ENCODE results near the gene IPO11.
"Not testable (repeated sequence)": the region's sequence is repeated elsewhere in the genome, so short reads cannot be mapped to it uniquely, and the experiment has no call there.

IPO11 gene

DNA sequence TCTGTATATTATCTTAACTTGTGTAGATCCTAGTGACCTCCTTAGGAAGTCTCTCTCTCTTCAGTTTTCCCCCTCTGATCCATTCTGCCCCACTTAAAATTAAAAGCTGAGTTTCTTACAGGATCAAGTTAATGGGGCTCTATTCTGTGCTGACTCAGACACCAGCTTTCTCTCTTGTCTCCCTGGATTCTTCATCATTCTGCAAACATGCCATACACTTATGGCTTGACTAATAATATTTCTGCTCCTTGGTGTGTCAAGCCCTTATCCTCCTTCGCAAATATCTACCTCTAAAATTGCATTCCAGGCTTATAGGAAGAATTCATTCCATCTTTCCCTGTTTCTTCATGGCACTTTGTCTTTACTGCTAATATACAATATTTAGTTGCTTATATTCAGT, 184.1 kb downstream of the IPO11 start:
- no peak for DNase-seq (ENCODE audit: low spot score)
- no peak for FAIRE-seq

DNA sequence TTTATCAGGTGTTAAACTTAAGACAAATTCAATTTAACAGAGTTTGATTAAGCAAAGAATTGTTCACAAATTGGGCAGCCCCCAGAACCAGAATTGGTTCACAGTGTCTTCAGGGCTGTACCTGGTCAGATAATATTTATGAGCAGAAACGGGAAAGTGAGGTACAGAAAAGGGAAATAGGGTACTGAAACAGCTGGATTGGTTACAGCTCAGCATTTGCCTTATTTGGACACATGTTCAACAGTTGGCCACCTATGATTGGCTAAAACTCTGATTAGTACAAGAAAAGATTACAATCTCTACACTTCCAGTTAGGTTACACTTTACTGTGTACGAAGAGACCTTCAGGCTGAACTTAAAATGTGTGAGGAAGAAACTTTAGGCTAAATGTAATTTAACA, 184.8 kb downstream of the IPO11 start:
- DNase-seq (ENCODE audit: low spot score) (no peak), FAIRE-seq (no peak)

DNA sequence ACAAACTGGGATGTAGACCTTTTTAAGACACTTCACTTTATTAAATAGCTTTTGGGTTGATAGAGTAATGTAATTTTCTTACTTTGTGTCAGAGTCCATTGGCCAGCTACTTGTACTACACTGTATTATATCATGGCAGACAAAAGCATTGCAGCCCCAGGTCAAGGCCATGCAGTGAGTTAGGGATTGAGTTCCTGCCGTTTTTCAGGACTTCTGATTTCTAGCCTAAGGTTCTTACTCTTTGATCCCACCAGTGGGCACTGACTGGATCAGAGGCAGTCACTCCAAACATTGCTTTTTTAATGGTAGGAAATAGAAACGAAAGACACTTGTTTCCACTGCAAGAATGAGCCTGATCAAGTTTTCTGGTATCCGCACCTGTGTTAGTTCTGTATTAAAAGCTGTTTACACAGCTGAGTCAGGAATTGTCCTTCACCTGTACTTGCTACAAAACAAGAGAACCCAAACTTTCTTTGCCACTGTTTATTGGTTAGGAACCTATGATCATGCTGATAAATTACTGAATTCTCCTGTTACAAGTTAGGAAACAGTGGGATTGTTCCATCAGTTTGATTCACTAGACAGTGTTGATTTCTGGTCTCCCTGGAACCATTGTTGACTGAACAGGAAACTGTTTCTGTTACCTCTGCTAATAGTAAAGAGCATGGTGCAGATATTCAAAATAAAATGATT, 188.1 kb downstream of the IPO11 start:
- DNase-seq (ENCODE audit: low spot score) = no peak
- FAIRE-seq = no peak

DNA sequence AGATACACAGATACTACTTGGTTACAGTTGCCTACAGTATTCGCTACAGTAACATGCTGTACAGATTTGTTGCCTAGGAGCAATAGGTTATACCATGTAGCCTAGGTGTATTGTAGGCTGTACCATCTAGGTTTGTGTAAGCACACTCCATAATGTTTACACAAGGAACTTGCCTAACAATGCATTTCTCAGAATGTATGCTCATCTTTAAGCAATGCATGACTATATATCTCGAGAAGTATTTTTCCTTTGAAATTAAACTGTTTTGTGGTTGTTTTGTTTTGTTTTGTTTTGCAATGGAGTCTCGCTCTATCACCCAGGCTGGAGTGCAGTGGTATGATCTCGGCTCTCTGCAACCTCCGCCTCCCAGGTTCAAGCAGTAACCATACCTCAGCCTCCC, 191.4 kb downstream of the IPO11 start:
- DNase-seq (ENCODE audit: low spot score) = no peak
- FAIRE-seq = peak; percentile 63

DNA sequence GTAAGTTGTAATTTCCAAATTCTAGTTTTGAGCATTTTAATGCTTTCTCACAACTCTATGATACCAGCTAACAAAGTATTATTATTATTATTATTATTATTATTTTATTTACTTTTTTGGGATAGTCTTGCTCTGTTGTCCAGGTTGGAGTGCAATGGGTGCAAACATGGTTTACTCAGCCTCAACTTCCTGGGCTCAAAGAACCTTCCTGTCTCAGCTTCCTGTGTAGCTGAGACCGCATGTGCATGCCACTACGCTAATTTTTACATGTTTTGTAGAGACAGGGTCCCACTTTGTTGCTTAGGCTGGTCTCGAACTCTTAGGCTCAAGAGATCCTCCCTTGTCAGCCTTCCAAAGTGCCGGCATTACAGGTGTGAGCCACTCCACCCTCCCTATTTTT, 193.1 kb downstream of the IPO11 start:
- FAIRE-seq = no peak
- no peak for DNase-seq (ENCODE audit: low spot score)

DNA sequence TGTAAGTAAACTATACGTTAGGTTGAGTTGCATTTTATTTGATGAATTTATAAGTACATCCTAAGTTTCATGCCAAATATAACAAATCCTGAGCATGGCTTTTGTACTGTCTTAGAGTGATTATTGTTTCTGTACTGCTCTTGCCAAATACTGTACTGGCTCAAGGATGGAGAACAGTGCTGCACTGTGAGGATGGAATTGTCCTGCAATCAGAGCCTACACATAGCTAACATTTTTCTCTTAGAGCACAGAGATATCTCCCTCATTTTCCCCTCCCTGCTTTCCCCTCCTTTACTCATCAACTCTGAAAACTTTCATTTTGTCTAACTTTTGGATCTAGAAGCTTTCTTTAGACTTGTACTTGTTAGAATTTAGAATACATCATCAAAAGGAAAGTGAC, 194.3 kb downstream of the IPO11 start:
- FAIRE-seq = no peak

DNA sequence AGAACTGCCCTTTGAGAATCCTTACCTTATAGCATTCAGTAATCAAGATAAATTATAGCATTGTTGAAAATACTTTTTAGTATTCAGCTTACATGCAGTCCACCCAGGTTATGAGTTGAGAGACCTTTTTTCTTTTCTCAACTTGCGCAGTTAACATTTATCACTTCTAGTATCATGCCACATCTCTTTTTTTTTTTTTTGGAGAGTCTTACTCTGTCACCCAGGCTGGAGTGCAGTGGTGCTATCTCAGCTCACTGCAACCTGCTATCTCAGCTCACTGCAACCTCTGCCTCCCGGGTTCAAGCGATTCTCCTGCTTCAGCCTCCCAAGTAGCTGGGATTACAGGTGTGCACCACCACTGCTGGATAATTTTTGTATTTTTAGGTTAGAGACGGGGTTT, 195.1 kb downstream of the IPO11 start:
- DNase-seq (ENCODE audit: low spot score) (no peak), FAIRE-seq (no peak)

More for the DNA sequence above, 194.3 kb downstream of the IPO11 start:
- DNase-seq (ENCODE audit: low spot score) = no peak

DNA sequence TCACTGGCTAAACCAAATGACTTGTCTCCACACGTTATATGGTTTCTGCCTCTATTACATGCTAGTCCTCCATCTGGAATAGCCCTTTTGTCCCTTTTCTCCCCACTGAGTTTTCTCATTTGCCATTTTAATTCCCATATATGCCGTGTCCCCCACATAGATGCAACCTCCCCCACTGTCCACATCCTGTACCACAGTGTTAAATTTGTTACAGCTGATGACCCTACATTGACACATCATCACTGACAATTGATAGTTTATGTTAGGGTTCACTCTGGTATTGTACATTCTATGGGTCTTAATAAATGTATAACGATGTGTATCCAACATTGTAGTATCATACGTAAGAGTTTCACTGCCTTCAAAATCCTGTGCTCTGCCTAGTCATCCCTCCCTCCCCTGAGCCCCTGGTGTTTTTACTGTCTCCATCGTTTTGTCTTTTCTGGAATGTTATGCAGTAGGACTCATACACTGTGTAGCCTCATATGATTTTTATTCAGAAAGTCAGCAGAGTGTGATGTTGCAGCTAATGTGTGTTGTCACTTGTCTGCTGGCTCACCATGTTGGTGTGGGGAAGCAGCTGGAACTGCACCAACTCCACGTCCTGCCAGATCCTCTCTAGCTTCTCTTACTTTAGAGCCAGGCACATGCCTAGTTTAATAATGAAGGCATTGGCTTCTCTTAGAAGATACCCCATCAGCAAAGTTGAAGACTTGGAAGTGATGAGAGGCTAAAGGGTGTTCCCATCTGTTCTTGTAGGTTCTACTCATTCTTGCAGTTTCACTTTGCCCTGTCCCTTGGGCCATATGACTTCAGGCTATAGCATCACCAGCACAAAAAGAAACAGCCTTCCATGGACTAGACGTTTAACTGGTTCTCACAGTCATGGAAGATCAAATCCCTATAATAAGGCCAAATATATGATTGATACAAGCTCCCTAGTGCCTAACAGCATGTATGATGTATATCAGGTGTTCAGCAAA, 196.3 kb downstream of the IPO11 start:
- FAIRE-seq = no peak

DNA sequence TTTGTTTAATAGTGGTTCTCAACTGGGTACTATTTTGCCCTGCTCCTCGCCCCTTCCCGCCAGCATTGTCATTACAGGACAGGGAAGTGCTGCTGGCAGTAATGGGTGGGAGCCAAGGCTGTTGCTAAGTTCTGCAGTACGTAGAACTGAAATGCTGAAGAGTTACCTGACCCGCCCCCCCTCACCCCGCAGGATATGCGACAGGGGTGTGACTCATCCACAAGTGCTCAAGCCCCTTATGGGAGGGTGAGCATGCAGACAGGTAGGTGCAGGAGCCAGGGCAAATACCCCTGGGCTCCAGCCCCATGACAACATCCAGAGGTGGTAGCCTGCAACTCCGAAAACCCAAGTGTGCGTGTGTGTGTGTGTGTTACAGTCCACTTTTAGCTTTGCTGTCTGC, 201.8 kb downstream of the IPO11 start:
- FAIRE-seq = peak; percentile 59
- DNase-seq (ENCODE audit: low spot score) = no peak

More for the DNA sequence above, 196.3 kb downstream of the IPO11 start:
- no peak for DNase-seq (ENCODE audit: low spot score)

DNA sequence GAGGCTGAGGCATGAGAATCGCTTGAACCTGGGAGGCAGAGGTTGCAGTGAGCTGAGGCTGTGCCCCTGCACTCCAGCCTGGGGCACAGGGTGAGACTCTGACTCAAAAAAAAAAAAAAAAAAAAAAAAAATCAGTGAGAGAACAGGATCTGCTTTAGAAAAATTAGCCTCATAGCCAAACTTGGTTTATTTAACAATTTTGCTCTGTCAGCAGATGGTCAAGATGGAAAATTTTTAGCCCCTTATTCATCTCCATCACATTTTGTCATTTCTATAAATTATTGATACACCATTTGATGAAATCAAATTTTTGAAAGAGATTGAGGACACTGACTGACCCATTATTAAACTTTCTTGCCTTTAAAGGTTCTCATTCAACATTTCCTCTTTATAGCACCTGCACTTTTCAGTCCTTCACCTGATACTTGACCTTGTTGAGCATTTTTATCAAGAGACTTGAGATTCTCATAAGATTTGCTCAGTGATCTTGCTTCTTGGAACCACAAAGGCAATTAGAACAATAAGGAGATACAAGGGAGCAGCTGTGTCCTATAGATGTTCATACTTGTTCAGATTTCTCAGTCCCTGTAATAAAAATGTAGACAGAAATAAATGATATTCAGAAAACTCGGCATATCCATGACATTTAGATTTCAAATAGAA, 204.2 kb downstream of the IPO11 start:
- FAIRE-seq (no peak), DNase-seq (ENCODE audit: low spot score) (no peak)

DNA sequence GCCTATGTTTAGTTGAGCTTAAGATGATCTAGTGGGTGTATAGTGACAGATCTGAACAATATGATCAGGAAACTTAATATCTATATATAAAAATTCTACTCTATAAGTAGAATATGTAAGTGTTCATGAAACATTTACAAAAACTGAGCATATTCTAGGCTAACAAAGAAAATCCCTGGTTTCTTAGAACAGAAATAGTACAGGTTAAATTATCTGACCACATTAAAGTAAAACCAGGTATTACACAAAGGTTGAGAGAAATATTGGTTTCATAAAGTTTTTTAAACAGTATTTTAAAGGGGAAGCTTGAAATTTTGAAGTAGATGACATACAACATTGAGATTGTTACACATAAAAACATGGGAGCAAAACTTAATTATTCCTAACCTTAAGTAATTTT, 205.4 kb downstream of the IPO11 start:
- no peak for DNase-seq (ENCODE audit: low spot score)
- no peak for FAIRE-seq

DNA sequence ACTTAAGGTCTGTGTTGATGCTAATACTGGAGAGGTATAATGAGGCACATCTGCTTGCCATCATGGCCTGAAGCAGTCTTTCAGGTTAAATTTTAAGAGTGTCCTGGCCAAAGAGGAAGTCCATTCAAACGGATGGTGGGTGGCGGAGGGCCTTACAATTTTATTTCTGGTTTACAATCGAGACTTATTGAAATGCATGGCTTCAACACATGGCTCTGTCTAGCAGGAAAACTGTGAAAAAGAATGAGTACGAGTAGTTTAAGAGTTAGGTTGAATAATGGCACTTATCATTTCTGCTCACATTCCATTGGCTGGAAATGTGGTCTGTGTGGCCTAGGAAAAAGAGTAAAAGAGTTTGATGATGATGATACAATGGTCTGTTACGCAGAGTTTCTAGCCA, 208.2 kb downstream of the IPO11 start:
- no peak for FAIRE-seq
- no peak for DNase-seq (ENCODE audit: low spot score)

DNA sequence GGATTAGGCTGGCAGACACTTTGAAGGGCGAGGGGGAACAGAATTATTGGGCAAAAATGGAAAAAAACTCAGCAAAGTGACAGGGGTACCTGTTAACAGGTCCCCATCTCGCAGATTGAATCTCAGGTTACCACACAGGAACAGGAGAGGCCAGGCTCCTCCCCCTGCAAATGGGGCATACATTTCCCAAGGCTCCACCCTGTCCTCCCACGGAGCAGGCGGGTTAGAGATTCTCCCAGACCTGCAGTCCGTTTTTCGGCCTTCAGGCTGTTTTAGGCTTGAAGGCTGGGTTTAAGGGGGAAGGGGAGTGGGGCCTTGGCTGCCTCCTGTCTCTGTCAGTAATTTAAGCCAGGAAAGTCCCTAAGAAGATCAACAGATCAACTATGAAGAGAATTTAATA, 208.7 kb downstream of the IPO11 start:
- FAIRE-seq (no peak), DNase-seq (ENCODE audit: low spot score) (no peak)

DNA sequence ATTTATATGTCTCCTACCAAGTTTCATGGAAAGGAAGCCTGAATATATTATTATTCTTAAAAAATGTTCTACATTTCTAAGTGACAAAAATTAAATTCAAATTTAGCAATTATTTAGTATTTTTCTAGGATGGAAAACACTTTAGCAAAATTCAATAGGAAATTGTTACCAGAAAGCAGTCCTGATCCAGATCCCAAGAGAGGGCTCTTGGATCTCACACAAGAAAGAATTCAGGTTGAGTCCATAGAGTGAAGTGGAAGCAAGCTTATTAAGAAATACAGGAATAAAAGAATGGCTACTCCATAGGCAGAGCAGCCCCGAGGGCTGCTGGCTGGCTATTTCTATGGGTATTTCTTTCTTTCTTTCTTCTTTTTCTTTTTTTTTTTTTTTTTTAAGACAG, 210.7 kb downstream of the IPO11 start:
- no peak for FAIRE-seq
- no peak for DNase-seq (ENCODE audit: low spot score)

DNA sequence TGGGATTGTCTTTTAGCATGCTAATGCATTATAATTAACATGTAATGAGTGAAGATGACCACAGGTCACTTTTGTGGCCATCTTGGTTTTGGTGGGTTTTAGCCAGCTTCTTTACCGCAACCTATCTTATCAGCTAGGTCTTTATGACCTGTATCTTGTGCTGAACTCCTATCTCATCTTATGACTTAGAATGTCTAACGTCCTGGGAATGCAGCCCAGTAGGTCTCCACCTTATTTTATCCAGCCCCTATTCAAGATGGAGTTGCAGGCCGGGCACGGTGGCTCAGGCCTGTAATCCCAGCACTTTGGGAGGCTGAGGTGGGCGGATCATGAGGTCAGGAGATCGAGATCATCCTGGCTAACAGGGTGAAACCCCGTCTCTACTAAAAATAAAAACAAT, 211.9 kb downstream of the IPO11 start:
- DNase-seq (ENCODE audit: low spot score); FAIRE-seq: not testable (repeated sequence)

DNA sequence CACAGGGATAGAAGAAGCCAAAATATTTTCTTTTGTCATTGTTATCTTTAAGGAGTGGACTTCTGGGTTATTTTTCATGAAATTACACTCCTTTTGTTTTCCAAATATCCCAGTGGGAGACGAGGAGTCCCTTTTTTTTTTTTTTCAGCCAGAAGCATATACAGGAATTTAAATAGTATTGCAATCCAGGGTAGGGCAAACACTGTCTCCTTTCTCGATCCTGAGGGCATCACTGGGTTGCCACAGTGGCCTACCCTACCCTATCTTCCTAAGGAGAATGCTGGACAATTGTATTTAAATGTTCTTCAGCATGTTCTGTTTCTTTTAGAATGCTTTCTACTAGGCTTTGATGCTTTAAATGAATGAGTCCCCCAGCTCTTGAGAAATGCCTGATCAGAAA, 214.0 kb downstream of the IPO11 start:
- DNase-seq (ENCODE audit: low spot score) (no peak), FAIRE-seq (no peak)

DNA sequence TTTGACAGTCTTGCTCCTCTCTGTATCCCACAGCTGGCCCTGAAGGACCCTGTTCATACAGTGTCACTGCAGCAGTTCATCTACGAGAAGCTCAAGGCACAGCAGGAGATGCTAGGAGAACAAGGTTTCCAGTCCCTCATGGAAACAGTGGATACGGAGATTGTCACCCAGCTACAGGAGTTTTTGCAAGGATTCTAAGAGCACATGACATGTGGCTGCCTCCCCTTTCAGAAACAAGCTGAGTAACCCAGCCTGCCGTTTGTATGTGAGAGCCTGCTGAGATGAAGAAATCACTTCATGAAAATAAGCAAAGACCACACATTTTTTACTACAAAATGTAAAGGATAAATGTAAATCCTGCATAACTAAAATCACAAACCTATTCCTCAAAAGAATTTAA, 214.6 kb downstream of the IPO11 start:
- no peak for FAIRE-seq

DNA sequence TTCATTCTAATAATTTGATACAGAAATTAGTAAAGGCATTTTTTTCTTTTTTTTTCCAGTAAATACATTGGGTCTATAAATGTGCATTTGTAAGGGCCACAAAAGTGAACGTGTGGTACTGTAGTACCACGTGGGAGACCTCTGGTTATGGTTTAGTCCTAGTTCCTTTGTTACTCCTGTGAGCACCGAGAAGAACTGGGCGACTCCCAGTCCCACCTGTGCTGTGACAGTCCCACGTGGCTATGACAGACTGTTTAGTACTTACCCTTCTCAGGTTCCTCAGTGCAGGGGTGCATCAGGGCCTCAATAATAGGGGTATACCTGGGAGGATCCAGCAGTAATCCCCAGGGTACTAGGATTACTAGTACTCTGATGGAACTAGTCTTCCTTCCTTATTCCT, 215.3 kb downstream of the IPO11 start:
- FAIRE-seq (no peak), DNase-seq (ENCODE audit: low spot score) (no peak)

More for the DNA sequence above, 214.6 kb downstream of the IPO11 start:
- DNase-seq (ENCODE audit: low spot score) = no peak

DNA sequence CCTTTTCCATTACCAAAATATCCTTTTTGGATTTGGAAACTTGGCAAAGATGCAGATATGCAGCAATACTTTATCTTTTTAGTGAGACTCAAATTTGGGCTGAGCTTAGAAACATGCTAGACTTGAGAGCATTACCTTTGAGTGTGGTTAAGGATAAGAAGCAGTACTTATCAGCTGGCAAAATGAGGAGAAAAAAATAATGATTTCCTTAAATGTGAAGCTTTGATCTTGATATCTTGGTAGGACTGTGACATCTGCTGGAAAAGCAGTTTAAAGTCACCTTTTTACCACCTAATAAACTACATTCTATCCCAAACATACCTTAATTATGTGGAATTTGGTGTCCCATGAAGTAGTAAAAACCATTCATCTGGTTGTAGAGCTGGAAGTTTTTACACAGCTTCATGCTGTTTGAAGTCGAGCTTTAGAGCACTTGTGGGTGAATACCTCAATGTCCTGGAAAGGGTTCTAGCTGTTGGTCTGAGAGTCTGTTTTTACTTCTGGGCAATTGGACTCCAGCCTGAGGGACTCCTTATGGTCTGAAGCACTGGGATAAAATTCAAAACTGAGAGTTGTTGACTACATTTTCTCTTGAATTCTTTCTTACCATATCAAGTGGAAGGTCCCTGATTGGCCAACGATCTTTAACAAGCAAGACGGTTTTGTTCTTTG, 219.5 kb downstream of the IPO11 start:
- FAIRE-seq (no peak), DNase-seq (ENCODE audit: low spot score) (no peak)

DNA sequence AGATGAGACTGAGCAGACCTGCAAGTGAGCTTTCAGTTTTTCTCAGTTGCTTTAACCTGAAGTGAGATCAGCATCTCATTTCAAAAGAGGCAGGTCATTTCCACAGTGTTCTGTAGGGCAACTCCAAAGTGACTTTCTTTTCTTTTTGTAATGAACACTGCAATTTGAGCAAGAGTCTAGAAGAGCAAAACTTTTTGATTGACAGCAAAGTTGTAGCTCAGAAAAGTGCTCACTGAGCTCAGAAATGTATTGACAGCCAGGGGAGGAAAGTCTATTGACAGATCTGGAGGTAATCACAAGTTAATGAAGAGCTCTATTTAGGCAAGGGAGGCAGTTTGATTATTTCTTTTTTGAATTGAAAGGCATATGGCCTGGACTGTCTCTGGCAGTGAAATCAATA, 220.7 kb downstream of the IPO11 start:
- FAIRE-seq (no peak), DNase-seq (ENCODE audit: low spot score) (no peak)

DNA sequence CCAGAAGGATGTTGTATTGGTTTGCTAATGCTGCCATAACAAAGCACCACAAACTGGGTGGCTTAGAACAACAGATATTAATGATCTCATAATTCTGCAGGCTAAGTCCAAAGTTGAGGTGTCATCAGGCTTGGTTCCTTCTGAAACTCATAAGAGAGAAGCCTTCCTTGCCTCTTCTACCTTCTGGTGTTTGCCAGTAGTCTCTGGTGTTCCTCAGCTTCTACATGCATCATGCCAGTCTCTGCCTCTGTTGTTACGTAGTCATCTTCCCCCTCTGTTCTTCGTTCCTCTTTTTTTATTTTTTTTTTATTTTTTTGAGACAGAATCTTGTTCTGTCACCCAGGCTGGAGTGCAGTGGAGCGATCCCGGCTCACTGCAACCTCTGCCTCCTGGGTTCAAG, 227.9 kb downstream of the IPO11 start:
- FAIRE-seq (no peak), DNase-seq (ENCODE audit: low spot score) (no peak)

DNA sequence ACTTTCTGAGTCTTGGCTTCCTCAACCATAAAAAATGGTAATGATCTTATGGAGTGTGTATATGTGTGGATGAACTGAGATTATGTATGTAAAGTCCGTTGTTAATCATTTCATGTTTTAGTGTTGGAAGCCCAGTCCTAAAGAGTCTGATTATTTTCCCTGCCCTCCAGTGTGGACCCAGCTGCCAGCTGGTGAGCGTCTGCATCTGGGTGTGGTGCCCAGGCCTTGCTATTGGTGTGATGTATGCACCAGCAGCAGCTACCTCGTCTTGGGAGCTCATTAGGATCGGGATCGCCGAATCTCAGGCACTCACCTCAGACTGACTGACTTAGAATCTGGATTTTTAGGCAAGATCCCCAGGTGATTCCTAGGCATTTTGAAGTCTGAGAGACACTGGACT, 229.9 kb downstream of the IPO11 start:
- FAIRE-seq (no peak), DNase-seq (ENCODE audit: low spot score) (no peak)
